ENCODE data around the gene PDE4B. TPM values are rescaled to one million over a fixed set of nuclear protein-coding genes. Genes with fewer than 3 reads are reported as not detected.

The PDE4B gene
- 0.03 to 0.29 TPM (median 0.10 TPM) in 3 replicates for polyA plus RNA-seq
- 0.06 TPM for polyA plus RNA-seq (2011; ENCODE audit: low read depth)
- 0.10 and 0.21 TPM in 2 replicates for polyA plus RNA-seq (2011; cell fraction: cytosol; rRNA removed)
- 0.39 and 0.51 TPM in 2 replicates for polyA plus RNA-seq (2011; cell fraction: nucleus; rRNA removed)
- polyA plus RNA-seq (2012; ENCODE audit: low replicate concordance), result 0.14 and 0.22 TPM in 2 replicates
- polyA minus RNA-seq, result 0.16 to 1.5 TPM in 2 of 3 replicates, not detected in the other
- polyA minus RNA-seq (2011; cell fraction: cytosol; rRNA and poly(A)+ RNA removed), result not detected
- 0.62 and 0.63 TPM in 2 replicates for polyA minus RNA-seq (2011; cell fraction: nucleus; rRNA and poly(A)+ RNA removed)

GRCh38 chr1:65792669-65793358, at the start of gene PDE4B:
Gene PDE4B, plus strand, starts transcription at chr1:65792895.
- DNase-seq (ENCODE audit: low read depth, low spot score), result no peak
- Histone ChIP-seq H3K79me2 (ENCODE audit: control insufficient read depth, insufficient read depth, low read length) (no peaks in the 10 kb centered on the region), H3K27me3 (ENCODE audit: control insufficient read depth, extremely low read depth, insufficient read depth, low read length) (peaks cover 41% of the 10 kb centered on the region), H3K4me3 (ENCODE audit: control insufficient read depth in 2 of 3, extremely low read depth in 1 of 3, insufficient read depth in 2 of 3, low read depth in 1 of 3, low read length in 3 of 3) (no peak within 1 kb of the TSS), H3K9me3 (ENCODE audit: control insufficient read depth, low read depth, low read length) (no peaks in the 10 kb centered on the region), H3K4me2 (ENCODE audit: control insufficient read depth, extremely low read depth, insufficient read depth, low read depth, low read length) (no peak within 1 kb of the TSS), H3K4me1 (ENCODE audit: control insufficient read depth, extremely low read depth, insufficient read depth, low read length) (no peaks in the 10 kb centered on the region), H3K9ac (ENCODE audit: control insufficient read depth, extremely low read depth, insufficient read depth, low read length) (no peak within 1 kb of the TSS), H3K36me3 (ENCODE audit: control insufficient read depth in 2 of 2, extremely low read depth in 1 of 2, insufficient read depth in 2 of 2, low read length in 2 of 2) (no peaks in the 10 kb centered on the region), H3K27ac (ENCODE audit: control insufficient read depth, insufficient read depth, low read length) (no peak within 1 kb of the TSS), H2AFZ (ENCODE audit: control insufficient read depth, low read length) (no peak within 1 kb of the TSS), H4K20me1 (ENCODE audit: control insufficient read depth, extremely low read depth, insufficient read depth, low read length) (no peaks in the 10 kb centered on the region), H3K9me1 (ENCODE audit: control insufficient read depth, extremely low read depth, insufficient read depth, low read length) (no peaks in the 10 kb centered on the region)
- FAIRE-seq, result no peak
- TF ChIP-seq CTCF (optimal IDR thresholded peaks at IDR 0.05 in 1 of 3, IDR thresholded peaks at IDR 0.05 in 1 of 3, conservative IDR thresholded peaks at IDR 0.05 in 1 of 3; ENCODE audit: extremely low read depth in 1 of 3, insufficient read depth in 2 of 3, low read length in 3 of 3), result no peak
- no peak for TF ChIP-seq EZH2 (IDR thresholded peaks at IDR 0.05; ENCODE audit: low read length)
- dilution Hi-C loops (cut with MboI; ENCODE audit: extremely low pct_ligation_motif_present, low sequenced_read_pairs), result no loop called here

GRCh38 chr1:65744731-65745130, 48.0 kb upstream of the PDE4B start:
- Histone ChIP-seq H3K9ac (ENCODE audit: control insufficient read depth, extremely low read depth, insufficient read depth, low read length) (no peak overlapping the region), H3K4me2 (ENCODE audit: control insufficient read depth, extremely low read depth, insufficient read depth, low read depth, low read length) (no peak overlapping the region), H4K20me1 (ENCODE audit: control insufficient read depth, extremely low read depth, insufficient read depth, low read length) (no peaks in the 10 kb centered on the region), H3K79me2 (ENCODE audit: control insufficient read depth, insufficient read depth, low read length) (no peaks in the 10 kb centered on the region), H2AFZ (ENCODE audit: control insufficient read depth, low read length) (no peak overlapping the region), H3K9me1 (ENCODE audit: control insufficient read depth, extremely low read depth, insufficient read depth, low read length) (no peaks in the 10 kb centered on the region), H3K4me1 (ENCODE audit: control insufficient read depth, extremely low read depth, insufficient read depth, low read length) (no peaks in the 10 kb centered on the region), H3K27ac (ENCODE audit: control insufficient read depth, insufficient read depth, low read length) (no peak overlapping the region), H3K36me3 (ENCODE audit: control insufficient read depth in 2 of 2, extremely low read depth in 1 of 2, insufficient read depth in 2 of 2, low read length in 2 of 2) (no peaks in the 10 kb centered on the region), H3K9me3 (ENCODE audit: control insufficient read depth, low read depth, low read length) (no peaks in the 10 kb centered on the region), H3K27me3 (ENCODE audit: control insufficient read depth, extremely low read depth, insufficient read depth, low read length) (no peaks in the 10 kb centered on the region), H3K4me3 (ENCODE audit: control insufficient read depth in 2 of 3, extremely low read depth in 1 of 3, insufficient read depth in 2 of 3, low read depth in 1 of 3, low read length in 3 of 3) (no peak overlapping the region)
- dilution Hi-C loops (cut with MboI; ENCODE audit: extremely low pct_ligation_motif_present, low sequenced_read_pairs), result no loop called here
- no peak for TF ChIP-seq CTCF (optimal IDR thresholded peaks at IDR 0.05 in 1 of 3, IDR thresholded peaks at IDR 0.05 in 1 of 3, conservative IDR thresholded peaks at IDR 0.05 in 1 of 3; ENCODE audit: extremely low read depth in 1 of 3, insufficient read depth in 2 of 3, low read length in 3 of 3)
- FAIRE-seq (no peak), DNase-seq (ENCODE audit: low read depth, low spot score) (no peak)

All from keratinocyte (primary cell).